ENCODE measurements around the gene KRTAP2-2.

Gene KRTAP2-2

DNA sequence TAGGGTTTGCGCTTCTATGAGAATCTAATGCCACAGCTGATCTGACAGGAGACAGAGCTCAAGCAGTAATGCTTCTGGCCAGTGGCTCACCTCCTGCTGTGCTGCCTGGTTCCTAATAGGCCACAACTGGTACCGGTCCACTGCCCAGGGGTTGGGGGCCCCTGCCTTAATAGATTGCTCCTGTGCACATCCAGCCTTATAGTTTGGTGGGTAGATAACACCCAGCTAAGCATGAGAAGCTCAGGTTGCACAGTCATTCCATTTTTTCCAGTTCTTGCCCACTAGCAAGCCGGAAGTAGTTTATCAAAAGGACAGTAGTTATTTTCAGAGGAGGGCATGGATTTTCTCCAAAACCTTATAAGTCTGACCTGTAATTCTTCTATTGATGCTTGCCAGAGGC, 35.6 kb downstream of the KRTAP2-2 start:
- TF ChIP-seq POLR2A (IDR thresholded peaks at IDR 0.05; ENCODE audit: low read length) (no peak), GATA1 (IDR thresholded peaks at IDR 0.05; ENCODE audit: low read depth, low read length) (no peak)
- DNase-seq, result no peak

DNA sequence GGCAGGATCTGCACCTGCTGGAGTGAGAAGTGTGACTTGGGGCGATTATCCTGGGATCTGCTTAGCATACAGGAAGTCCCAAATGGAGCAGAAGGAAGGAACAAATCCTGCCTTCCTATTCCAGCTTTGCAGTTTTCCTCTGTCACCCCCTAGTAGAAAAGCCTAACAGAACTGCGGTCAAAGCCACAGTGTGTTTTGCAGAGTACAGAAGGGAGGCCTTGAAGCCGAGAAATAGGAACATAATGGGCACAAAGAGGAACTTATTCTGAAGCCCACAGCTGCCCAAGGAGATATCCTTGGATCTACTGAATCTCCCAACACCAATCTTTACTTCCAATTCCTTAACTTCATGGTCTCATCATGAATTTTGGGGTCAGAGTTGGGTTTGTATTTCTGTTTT, 36.5 kb downstream of the KRTAP2-2 start:
- TF ChIP-seq GATA1 (IDR thresholded peaks at IDR 0.05; ENCODE audit: low read depth, low read length) (no peak), POLR2A (IDR thresholded peaks at IDR 0.05; ENCODE audit: low read length) (no peak)
- DNase-seq, result no peak

DNA sequence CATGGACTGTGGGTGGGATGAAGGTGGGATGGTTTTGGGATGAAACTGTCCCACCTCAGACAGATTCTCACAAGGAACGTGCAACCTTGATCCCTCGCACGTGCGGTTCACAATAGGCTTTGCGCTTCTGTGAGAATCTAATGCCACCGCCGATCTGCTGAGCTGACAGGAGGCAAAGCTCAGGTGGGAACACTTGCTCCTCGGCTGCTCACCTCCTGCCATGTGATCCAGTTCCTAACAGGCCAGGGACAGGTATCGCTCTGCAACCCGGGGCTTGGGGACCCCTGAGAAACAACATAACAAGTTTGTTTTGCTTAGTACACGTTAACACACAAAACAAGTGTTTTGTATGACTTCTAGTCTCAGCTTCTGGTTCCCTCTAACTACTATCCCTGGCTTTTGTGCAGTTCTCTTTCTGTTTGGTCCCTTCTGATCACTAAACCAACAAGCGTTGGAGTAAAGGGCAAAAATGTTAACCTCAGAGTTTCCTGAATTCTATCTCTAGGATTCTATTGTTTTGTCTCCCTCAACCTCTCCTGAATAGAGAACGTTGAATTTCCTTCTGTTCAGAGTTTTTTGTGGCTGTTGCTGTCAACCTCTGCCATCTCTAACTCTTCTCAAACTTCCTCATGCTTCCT, 38.3 kb downstream of the KRTAP2-2 start:
- TF ChIP-seq POLR2A (IDR thresholded peaks at IDR 0.05; ENCODE audit: low read length) (no peak), GATA1 (IDR thresholded peaks at IDR 0.05; ENCODE audit: low read depth, low read length) (no peak)
- DNase-seq, result no peak

DNA sequence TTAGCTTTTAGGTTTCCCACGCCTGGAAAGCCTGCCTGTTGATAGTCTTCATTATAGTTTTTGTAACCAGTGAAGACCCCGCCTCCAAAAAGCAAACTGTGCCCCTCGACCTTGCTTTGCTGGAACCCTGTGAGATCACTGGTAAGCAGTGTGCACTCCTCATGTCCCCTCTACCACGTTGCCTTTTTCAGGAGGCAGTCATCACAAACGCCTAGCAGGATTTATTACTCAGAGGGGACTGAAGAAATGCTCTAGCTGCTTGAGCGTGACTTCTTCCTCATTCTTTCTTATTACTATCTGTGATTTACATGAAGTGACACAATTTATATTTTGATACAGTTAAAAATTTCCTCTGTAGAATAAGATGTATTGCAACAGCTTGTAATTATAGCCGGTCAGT, 39.6 kb downstream of the KRTAP2-2 start:
- TF ChIP-seq GATA1 (IDR thresholded peaks at IDR 0.05; ENCODE audit: low read depth, low read length) (no peak), POLR2A (IDR thresholded peaks at IDR 0.05; ENCODE audit: low read length) (no peak)
- no peak for DNase-seq

DNA sequence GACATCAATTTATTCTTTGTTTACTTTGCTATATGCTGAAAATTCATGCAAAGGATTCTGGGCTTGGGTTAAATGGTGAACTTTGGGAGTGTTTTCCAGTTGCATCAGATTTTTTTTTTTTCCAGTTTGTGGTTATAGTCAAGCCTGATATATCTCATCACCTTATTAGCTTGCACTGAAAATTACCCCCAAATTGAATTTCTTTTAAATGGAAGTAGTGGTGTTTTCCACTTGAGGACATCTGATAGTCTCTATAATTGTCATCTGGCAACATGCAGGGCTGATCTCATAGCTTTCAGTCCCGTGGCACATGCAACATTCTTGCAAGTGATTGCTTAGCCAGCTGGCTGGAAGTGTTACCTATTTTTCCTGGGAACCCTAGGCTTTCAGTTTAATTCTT, 41.4 kb downstream of the KRTAP2-2 start:
- TF ChIP-seq POLR2A (IDR thresholded peaks at IDR 0.05; ENCODE audit: low read length), result no peak
- no peak for TF ChIP-seq GATA1 (IDR thresholded peaks at IDR 0.05; ENCODE audit: low read depth, low read length)
- DNase-seq, result no peak

DNA sequence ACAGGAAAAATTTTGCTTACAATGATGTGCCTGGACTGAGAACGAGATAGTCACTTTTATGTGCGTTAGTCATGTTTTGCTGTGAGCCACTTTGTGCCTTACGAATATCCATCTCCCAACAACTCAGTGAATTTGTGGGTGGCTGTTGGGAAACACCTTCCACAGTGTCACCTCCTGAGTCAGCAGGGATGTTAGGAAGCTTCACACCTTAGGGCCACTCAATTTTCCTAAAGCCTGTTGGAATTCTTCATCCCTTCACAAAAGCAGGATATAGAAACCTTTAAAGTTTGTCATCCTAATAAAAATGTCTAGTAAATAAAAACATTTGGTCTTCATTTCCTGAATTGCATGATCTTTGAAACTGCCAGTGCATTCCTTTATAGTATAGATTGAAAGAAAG, 41.8 kb downstream of the KRTAP2-2 start:
- no peak for DNase-seq

DNA sequence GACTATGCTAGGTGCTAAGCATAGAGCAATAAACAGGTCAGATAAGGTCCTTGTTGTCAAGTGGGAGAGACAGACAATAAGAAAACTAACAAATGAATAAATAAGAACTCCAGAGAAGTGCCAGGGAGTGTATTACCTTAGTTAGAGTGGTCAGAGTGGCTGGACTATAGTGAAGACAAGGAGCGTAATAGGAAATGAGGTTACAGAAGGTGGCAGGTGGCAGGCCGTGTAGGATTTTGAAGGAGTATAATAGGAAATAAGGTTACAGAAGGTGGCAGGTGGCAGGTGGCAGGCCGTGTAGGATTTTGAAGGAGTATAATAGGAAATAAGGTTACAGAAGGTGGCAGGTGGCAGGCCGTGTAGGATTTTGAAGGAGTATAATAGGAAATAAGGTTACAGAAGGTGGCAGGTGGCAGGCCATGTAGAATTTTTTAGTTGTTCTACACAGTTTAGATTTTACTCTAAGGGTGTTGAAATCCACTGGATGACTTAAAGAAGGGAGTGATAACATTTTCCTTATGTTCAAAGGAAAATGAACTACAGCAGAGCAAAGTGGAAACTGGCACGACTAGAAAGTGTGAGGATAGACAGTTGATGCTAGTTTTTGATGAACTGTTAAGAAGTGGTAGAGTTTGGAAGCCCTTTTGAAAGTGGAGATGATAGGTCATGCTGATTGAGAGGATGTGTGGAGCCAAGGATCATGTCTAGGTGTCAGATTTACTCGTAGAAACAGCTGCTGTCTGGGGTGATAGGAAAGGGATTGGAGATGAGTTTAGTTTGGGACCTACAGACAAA, 42.5 kb downstream of the KRTAP2-2 start:
- DNase-seq, result no peak
- TF ChIP-seq POLR2A (IDR thresholded peaks at IDR 0.05; ENCODE audit: low read length) (no peak), GATA1 (IDR thresholded peaks at IDR 0.05; ENCODE audit: low read depth, low read length) (no peak)

More for the DNA sequence above, 41.8 kb downstream of the KRTAP2-2 start:
- no peak for TF ChIP-seq POLR2A (IDR thresholded peaks at IDR 0.05; ENCODE audit: low read length)
- TF ChIP-seq GATA1 (IDR thresholded peaks at IDR 0.05; ENCODE audit: low read depth, low read length), result no peak

DNA sequence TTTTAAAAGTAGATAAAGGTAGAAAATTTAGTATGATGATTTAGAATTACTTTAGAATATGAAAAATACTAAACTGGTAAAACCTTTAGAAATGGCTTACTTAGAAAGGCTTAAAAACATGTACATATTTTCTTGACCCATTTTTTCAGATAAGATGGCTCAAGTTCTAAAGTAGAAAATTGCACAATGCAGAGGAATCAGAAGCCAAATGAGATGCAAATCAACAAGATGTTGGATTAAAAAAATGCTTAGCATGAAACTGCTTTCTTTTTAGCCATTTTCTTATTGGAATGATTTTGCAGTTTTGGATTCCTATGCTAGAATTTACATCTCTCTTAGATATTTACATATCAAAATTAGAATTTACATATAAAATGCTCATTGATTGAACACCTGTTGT, 44.6 kb downstream of the KRTAP2-2 start:
- DNase-seq, result no peak
- TF ChIP-seq GATA1 (IDR thresholded peaks at IDR 0.05; ENCODE audit: low read depth, low read length), result no peak
- TF ChIP-seq POLR2A (IDR thresholded peaks at IDR 0.05; ENCODE audit: low read length), result no peak

DNA sequence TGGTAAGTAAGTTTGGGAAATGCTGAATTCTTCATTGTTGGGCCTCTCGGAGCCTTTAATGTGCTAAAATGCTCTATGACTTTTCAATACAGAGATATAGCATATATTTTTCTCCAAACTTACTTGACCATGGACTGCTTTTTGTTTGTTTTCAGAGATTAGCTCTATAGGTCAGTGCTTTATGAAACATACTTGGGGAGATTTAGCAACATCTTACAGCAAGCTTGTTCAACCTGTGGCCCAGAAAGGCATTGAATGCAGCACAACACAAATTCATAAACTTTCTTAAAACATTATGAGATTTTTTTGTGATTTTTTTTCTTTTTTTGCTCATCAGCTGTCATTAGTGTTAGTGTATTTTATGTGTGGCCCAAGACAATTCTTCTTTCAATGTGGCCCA, 45.1 kb downstream of the KRTAP2-2 start:
- TF ChIP-seq POLR2A (IDR thresholded peaks at IDR 0.05; ENCODE audit: low read length), result no peak
- TF ChIP-seq GATA1 (IDR thresholded peaks at IDR 0.05; ENCODE audit: low read depth, low read length), result no peak
- no peak for DNase-seq

DNA sequence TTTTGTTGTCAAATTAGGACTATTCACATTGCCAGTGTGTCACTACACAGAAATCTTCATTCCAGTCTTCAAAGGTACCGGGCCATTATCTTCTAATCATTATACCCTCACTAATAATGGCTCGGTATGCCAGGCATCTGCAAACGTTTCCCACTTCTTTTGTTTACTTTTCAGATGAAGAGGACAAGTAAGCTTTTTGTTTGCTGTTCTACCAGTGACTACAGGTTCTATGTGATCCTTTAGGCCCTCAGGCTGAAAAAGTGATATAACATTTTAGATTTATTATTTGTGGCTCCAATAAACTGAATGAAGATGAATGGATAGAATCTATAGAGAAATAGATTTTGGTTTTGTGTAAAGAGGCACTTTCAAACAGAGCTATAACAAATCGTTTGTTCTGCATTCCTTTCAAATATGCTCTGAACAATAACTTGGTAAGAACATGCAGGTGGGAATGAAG, 45.7 kb downstream of the KRTAP2-2 start:
- no peak for DNase-seq
- no peak for TF ChIP-seq POLR2A (IDR thresholded peaks at IDR 0.05; ENCODE audit: low read length)
- no peak for TF ChIP-seq GATA1 (IDR thresholded peaks at IDR 0.05; ENCODE audit: low read depth, low read length)

DNA sequence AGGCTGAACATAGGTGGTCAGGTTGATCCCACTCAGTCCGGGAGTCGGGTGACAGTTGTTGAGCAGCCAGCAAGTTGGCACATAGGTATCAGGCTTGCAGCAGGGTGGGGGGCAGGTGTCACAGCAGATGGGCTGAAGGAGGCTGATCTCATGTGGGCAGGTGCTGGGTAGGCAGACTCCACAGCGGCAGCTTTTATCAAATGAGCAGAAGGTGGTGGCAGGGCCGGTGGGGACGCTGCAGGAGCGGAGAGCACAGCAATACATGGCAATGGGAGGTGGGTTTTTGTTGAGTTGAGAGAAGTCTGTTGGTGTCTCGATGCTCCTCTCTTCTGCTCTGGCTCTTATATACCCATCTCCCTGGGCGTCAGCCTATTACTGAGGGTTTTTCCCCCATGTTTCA, 46.2 kb downstream of the KRTAP2-2 start, which contains the start of gene KRTAP3-1:
TSS of gene KRTAP3-1 (minus strand) at position 318 of the 400 bp plus-strand sequence. CDS start at position 264, 54 bp downstream.
- no peak for DNase-seq
- TF ChIP-seq GATA1 (IDR thresholded peaks at IDR 0.05; ENCODE audit: low read depth, low read length) (no peak), POLR2A (IDR thresholded peaks at IDR 0.05; ENCODE audit: low read length) (no peak)
